Erythroblast (primary cell): ENCODE data around the gene ZCWPW1.

ENCODE experiments used
- DNase-seq, 2 experiments: peaks; one replicate each; lab custom pipeline; 2025; lab: John Stamatoyannopoulos, UW
- GATA1 ChIP-seq: IDR thresholded peaks from 2 replicates; pipeline ENCODE4 v1.6.1; 2011; ENCODE audit warnings: low read depth, mild to moderate bottlenecking, control low read depth, low read length, moderate library complexity
- POLR2A ChIP-seq: IDR thresholded peaks from 2 replicates; pipeline ENCODE4 v1.6.1; 2011; ENCODE audit warnings: mild to moderate bottlenecking, low read length

ZCWPW1 gene

DNA sequence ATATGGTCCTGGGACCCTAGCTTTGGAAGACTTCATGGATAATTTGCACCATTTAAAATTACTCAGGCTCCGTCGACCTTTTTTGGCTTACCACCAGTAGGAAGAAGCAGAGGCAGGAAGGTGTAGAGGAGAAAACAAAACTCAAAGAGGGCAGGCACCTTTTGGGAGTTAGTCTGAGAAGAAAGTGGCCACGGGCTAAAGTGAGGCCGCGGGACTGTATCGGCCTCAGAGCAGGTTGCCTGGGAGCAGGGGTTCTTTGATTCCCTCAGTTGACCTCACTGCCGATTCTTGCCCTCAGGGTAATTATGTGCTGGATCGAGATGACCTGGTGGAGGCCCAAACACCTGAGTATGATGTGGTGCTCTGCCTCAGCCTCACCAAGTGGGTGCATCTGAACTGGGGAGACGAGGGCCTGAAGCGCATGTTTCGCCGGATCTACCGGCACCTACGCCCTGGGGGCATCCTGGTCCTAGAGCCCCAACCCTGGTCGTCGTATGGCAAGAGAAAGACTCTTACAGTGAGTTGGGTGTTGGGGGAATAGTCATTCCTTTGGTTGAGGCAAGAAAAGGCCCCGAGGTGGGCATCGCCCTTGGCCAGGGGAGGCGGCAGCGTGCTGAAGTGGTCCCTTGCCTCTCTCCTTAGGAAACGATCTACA lies 4.2 kb upstream of the ZCWPW1 start:
- TF ChIP-seq GATA1 (no peak), POLR2A (no peak)
- DNase-seq: no peak

DNA sequence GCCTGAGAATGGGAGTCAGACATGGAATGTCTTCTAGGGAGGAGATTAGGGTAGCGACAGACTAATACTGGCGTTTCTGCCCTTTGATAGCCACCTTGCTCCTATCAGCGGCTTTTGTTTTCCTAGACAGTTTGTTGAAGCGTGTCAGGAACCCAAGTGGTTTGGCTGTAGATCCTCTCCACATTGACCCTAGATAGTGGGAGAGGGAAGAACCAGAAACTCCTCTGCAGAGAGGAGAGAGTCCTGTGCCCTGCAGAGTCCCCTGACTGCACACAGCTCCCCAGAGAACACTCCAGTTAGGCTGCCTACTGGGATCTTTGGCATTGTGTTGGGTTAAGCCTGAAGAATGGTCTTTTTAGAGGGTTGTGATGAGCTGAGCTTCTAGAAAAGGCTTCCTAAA lies 3.5 kb upstream of the ZCWPW1 start:
- TF ChIP-seq GATA1: no peak
- peak; percentile 38 for TF ChIP-seq POLR2A
- no peak for DNase-seq

DNA sequence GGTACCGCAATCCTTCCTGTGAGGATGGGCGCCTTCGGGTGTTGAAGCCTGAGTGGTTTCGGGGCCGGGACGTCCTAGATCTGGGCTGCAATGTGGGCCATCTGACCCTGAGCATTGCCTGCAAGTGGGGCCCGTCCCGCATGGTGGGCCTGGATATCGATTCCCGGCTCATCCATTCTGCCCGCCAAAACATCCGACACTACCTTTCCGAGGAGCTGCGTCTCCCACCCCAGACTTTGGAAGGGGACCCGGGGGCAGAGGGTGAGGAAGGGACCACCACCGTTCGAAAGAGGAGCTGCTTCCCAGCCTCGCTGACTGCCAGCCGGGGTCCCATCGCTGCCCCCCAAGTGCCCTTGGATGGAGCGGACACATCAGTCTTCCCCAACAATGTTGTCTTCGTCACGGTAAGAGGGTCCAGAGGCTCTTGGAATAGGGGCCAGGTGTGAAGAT lies 2.8 kb upstream of the ZCWPW1 start:
- DNase-seq: no peak
- TF ChIP-seq GATA1: no peak

DNA sequence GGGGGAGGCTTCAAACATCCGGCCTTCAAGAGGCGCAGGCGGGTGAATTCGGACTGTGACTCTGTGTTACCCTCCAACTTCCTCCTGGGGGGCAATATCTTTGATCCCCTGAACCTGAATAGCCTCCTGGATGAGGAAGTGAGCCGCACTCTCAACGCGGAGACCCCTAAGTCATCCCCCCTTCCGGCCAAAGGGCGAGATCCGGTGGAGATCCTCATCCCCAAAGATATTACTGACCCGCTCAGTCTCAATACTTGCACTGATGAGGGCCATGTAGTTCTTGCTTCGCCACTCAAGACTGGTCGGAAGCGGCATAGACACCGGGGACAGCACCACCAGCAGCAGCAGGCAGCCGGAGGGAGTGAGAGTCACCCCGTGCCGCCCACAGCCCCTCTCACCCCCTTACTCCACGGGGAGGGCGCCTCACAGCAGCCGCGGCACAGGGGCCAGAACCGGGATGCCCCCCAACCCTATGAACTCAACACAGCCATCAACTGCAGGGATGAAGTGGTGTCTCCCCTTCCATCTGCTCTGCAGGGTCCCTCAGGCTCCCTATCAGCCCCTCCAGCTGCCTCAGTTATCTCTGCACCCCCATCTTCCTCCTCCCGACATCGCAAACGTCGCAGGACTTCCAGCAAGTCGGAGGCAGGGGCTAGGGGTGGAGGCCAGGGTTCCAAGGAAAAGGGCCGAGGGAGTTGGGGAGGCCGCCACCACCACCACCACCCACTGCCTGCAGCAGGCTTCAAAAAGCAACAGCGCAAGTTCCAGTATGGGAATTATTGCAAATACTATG lies 2.2 kb upstream of the ZCWPW1 start:
- no peak for TF ChIP-seq GATA1
- DNase-seq: peak; percentile 79

DNA sequence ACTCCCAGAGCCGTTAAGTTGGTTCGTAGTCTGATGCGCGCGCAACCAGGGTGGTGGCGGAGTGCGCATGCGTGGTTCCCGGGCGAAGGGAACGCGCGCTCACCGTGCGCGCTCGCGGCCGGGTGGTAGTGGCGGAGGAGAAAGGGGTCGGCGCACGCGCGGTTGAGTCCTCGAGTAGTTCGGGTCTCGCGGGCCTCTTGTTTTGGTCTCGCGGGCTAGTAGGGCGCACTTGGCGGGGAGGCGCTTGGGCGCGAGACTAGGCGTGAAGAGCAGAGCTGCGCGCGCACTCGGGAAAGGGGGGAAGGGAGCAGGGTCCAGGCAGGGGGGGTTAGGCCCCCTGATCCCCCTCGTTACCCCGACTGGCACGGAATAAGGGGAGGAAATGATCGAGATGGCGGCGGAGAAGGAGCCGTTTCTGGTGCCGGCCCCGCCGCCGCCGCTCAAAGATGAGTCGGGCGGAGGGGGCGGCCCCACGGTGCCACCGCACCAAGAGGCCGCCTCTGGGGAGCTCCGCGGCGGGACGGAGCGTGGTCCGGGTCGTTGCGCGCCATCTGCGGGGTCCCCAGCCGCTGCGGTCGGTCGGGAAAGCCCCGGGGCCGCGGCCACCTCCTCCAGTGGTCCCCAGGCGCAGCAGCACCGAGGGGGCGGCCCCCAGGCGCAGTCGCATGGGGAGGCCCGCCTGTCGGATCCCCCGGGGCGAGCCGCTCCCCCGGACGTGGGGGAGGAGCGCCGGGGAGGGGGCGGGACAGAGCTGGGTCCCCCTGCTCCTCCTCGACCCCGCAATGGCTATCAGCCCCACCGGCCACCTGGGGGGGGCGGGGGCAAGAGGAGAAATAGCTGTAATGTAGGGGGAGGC lies 1.4 kb upstream of the ZCWPW1 start, which contains the start of gene MEPCE:
Gene MEPCE, plus strand, starts transcription at position 195 of the 856 bp plus-strand sequence. Its CDS starts 188 bp downstream, at position 383.
- DNase-seq: peak; percentile 96 to 98
- no peak for TF ChIP-seq POLR2A

DNA sequence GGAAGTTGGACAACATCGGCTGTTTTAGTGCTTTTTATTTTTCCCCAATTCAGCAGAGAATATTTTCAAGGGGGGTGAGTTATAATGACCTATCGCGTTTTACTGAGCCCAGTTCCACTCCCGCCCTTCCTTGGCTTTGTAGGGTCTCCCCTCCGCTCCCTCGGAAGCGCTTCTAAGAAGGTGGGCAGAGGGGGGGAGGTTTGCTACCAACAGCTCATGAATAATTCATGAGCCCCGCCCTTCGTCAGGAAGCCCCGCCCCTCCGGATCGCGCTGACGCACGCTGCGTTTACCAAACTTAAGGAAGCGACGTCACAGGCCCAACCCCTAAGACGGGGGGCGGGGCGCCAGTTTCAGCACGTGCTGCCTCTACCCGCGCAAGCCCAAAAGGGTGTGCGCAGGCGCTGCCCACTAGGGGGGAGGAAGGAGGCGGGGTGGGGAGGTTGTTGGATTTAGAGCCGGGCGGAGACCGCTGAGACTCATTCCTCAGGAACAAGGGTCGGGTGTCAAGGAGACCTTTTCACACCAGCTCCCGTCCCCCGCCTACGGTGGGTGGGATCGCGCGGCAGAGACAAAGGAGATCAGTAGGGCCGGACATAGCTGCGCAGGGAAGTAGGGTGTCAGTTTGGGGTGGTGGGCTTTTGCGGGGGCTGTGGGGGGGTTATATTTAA lies 599 bp upstream of the ZCWPW1 start:
- TF ChIP-seq GATA1: no peak
- peak; percentile 89 for TF ChIP-seq POLR2A
- DNase-seq: peak; percentile 100

DNA sequence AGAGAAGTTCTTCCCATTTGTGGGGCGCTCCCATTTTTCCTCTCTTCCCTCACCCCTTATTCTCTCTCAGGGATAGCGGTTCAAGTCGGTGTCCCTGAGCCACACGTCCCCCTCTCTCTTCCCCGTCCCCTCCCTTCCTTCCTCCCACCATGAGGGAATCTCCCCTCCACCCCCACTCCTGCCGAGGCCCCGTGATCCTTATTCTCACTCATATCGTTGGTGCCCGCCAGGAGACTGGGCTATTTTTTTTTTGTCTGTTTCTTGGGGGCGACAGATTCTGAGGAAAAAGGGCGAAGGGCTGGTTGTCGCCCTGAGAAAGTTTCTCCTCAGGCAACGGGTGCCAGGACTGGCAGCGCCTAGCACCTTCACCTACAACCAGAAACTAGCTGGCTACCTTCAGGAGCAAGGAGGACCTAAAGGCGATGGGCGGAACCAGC lies 723 bp downstream of the ZCWPW1 start:
- DNase-seq: no peak
- TF ChIP-seq POLR2A: no peak
- no peak for TF ChIP-seq GATA1

DNA sequence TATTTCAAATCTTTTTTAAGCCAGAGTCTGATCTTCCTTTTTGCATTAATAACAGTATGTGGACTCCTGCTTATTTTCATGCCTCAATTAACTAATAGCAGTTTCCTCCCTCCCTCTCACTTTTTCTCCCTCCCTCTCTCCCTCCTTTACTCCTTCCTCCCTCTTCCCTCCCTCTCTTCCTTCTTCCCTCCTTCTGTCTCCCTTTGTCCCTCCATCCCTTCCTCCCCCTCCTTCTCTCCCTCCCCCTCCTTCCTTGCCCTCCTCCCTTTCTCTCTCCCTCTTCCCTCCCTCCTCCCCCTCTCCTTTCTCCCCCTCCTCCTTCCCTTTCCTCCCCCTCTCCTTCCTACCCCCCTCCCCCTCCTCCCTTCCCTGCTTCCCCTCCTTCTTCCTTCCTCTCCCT lies 2.0 kb downstream of the ZCWPW1 start:
- DNase-seq: no peak
- TF ChIP-seq POLR2A (no peak), GATA1 (no peak)

DNA sequence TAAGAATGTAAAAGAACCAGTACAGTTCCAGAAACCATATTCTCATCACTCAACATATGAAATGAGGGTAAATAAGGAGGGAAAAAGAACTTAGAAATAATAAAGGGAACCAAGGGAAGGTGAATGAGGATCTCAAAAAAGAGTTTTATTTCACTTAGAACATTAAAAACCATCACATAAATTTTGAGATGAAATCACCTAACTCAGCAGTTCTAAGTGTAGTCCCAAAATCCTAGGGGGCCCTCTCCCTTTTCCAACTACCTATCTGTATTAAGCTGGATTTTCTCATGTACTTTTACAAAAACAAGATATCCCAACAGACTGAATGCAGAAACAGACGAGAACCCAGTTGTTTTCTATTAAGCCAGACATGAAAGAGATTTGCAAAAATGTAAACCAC lies 3.2 kb downstream of the ZCWPW1 start:
- no peak for DNase-seq

DNA sequence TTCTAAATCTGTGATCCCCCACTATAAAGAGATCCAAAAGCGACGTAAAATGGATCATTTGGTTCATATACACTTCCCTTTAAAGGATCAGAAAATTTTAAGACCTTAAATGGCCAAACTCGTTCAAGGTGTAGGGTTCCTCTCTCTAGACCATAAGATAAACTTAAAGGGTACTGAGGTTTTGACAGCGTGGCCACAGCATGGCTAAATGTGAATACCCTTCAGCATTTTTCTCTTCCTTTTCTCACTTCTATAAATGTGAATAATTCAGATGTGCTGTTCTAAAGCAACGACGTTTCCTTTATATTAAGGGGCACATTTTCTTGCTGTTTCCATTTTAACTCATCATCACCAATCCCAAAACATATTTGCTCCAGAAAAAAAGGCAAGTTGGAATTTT lies 5.2 kb downstream of the ZCWPW1 start:
- DNase-seq: no peak
- no peak for TF ChIP-seq POLR2A
- TF ChIP-seq GATA1: no peak

More for the DNA sequence above, 3.2 kb downstream of the ZCWPW1 start:
- no peak for TF ChIP-seq GATA1
- TF ChIP-seq POLR2A: no peak

DNA sequence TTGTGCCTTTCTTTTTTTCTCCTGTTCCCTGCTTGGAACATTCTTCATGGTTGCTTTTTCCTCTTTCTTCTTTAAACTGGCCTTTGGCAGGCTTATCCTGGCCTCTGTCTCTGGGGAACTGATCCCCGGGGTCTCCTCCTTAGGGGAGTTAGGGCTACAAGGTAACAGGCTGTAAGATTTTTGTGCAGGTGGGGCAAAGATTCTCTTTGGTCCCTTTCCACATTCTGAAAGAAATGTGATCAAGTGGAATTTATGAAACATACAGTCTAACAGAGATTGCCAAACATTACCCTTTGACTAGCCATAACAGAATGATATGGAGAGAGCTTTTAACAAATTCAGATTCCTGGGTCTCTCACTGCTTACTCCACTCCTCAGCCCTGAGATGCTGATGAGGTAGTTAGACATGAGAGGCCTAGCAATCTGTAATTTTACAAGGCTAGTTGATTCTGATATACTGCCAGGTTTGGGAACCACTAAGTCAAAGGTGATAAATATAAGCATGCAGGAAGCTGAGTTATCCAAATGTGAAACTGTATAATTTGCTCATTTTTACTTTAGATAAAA lies 8.8 kb downstream of the ZCWPW1 start:
- no peak for DNase-seq
- no peak for TF ChIP-seq POLR2A
- TF ChIP-seq GATA1: no peak

DNA sequence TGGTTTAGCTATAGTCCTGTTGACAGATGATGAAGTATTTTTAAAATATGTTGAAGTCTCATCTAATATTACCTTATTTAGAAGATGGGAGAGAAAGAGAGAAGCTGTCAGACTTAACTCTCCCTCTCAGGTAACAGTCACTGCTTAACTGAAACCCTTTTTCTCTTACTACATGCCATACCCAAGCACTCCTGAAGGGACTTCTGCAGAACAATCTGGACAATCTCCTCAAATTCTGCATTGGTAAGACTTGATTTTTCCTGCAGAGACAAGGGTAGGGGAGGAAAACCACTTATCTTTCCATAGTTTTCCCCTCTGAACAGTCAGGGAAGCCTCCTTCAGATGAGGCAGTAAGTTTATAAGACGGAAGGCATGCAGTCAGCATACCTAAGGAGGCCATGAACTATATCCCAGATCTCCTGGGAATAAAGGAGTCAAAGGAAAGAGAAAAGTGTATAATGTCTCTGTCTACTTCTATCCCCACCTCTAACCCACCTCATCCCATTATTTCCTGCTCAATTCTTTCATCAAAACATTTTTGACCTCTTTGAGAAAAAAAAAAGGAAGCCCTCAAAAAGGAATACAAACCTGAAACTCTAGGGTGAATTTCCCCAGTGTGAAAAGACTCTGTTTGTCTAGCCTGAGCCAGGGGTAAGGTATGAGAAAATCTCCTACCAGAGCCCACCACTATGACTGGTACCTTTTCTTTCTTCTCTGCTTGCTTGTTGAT lies 9.4 kb downstream of the ZCWPW1 start:
- DNase-seq: no peak
- no peak for TF ChIP-seq POLR2A
- no peak for TF ChIP-seq GATA1
